H9 (cell line): ENCODE results near the gene ANKS1B. TPM values are rescaled to one million over a fixed set of nuclear protein-coding genes. Genes with fewer than 3 reads are reported as not detected.

Experiments
- DNase-seq: peaks from one replicate; pipeline ENCODE4 v3.0.0-alpha.2; 2017
- H2AFZ ChIP-seq: one replicate; pipeline ENCODE4 v1.6.1; 2013; ENCODE audit warnings: mild to moderate bottlenecking, low read length, control low read depth, moderate library complexity
- H2AK5ac ChIP-seq: 2 replicates; pipeline ENCODE4 v1.6.1; 2013; ENCODE audit warnings: low read length, control low read depth, mixed read lengths; ENCODE audit not compliant: insufficient read length
- H2BK120ac ChIP-seq: one replicate; pipeline ENCODE4 v1.6.1; 2013; ENCODE audit warnings: low read depth, mild to moderate bottlenecking, low read length, control low read depth, inconsistent platforms; ENCODE audit not compliant: poor library complexity, severe bottlenecking
- H2BK12ac ChIP-seq: 2 replicates; pipeline ENCODE4 v1.6.1; 2013; ENCODE audit warnings: low read length, control low read depth, mixed read lengths, low read depth; ENCODE audit not compliant: insufficient read length
- H2BK15ac ChIP-seq: 2 replicates; pipeline ENCODE4 v1.6.1; 2013; ENCODE audit warnings: low read depth, low read length, control low read depth
- H2BK20ac ChIP-seq: one replicate; pipeline ENCODE4 v1.6.1; 2013; ENCODE audit warnings: low read depth, mild to moderate bottlenecking, low read length, control low read depth, inconsistent platforms; ENCODE audit not compliant: poor library complexity, severe bottlenecking
- H2BK5ac ChIP-seq: 2 replicates; pipeline ENCODE4 v1.6.1; 2013; ENCODE audit warnings: low read length, control low read depth, mixed read lengths; ENCODE audit not compliant: insufficient read length
- H3K14ac ChIP-seq: 2 replicates; pipeline ENCODE4 v1.6.1; 2013; ENCODE audit warnings: low read length, control low read depth; ENCODE audit not compliant: insufficient read depth
- H3K18ac ChIP-seq: 2 replicates; pipeline ENCODE4 v1.6.1; 2013; ENCODE audit warnings: low read depth, mild to moderate bottlenecking, mixed read lengths, low read length, control low read depth; ENCODE audit not compliant: insufficient read length
- H3K23ac ChIP-seq: 2 replicates; pipeline ENCODE4 v1.6.1; 2013; ENCODE audit warnings: low read length, control low read depth, mixed read lengths, low read depth; ENCODE audit not compliant: insufficient read length
- H3K23me2 ChIP-seq: 2 replicates; pipeline ENCODE4 v1.6.1; 2013; ENCODE audit warnings: low read depth, mild to moderate bottlenecking, mixed read lengths, low read length, control low read depth; ENCODE audit not compliant: insufficient read length, poor library complexity, severe bottlenecking
- H3K27ac ChIP-seq: 2 replicates; pipeline ENCODE4 v1.5.1; 2013; ENCODE audit warnings: low read length, control low read depth, mixed read lengths, low read depth; ENCODE audit not compliant: insufficient read length
- H3K27me3 ChIP-seq: 2 replicates; pipeline ENCODE4 v1.6.1; 2013; ENCODE audit warnings: low read length, control low read depth, inconsistent platforms; ENCODE audit not compliant: insufficient read depth
- H3K4ac ChIP-seq: 2 replicates; pipeline ENCODE4 v1.6.1; 2013; ENCODE audit warnings: low read depth, mild to moderate bottlenecking, control low read depth, inconsistent platforms, low read length, moderate library complexity
- H3K4me1 ChIP-seq: 2 replicates; pipeline ENCODE4 v1.6.1; 2013; ENCODE audit warnings: low read length, control low read depth, inconsistent platforms; ENCODE audit not compliant: insufficient read depth
- H3K4me2 ChIP-seq: 2 replicates; pipeline ENCODE4 v1.6.1; 2013; ENCODE audit warnings: low read length, control low read depth, mixed read lengths; ENCODE audit not compliant: insufficient read length, insufficient read depth
- H3K56ac ChIP-seq: 2 replicates; pipeline ENCODE4 v1.6.1; 2013; ENCODE audit warnings: low read depth, mild to moderate bottlenecking, mixed read lengths, low read length, control low read depth; ENCODE audit not compliant: insufficient read length
- H3K79me1 ChIP-seq: 2 replicates; pipeline ENCODE4 v1.6.1; 2013; ENCODE audit warnings: low read depth, mild to moderate bottlenecking, moderate library complexity, low read length, control low read depth, inconsistent platforms; ENCODE audit not compliant: insufficient read depth, poor library complexity, severe bottlenecking
- H3K79me2 ChIP-seq: 2 replicates; pipeline ENCODE4 v1.6.1; 2013; ENCODE audit warnings: low read length, control low read depth, inconsistent platforms; ENCODE audit not compliant: insufficient read depth
- H3K9ac ChIP-seq: 2 replicates; pipeline ENCODE4 v1.6.1; 2013; ENCODE audit warnings: low read length, control low read depth, mixed read lengths; ENCODE audit not compliant: insufficient read length; ENCODE audit errors: extremely low read depth
- H3K9me3 ChIP-seq: one replicate; pipeline ENCODE4 v1.6.1; 2013; ENCODE audit warnings: low read depth, low read length, inconsistent platforms; ENCODE audit not compliant: control insufficient read depth
- H3T11ph ChIP-seq: one replicate; pipeline ENCODE4 v1.6.1; 2013; ENCODE audit warnings: mild to moderate bottlenecking, low read length, control low read depth, inconsistent platforms
- H4K20me1 ChIP-seq: one replicate; pipeline ENCODE4 v1.6.1; 2013; ENCODE audit not compliant: control insufficient read depth, insufficient read length, insufficient read depth
- H4K5ac ChIP-seq: 2 replicates; pipeline ENCODE4 v1.6.1; 2013; ENCODE audit warnings: low read depth, mild to moderate bottlenecking, mixed read lengths, low read length, control low read depth; ENCODE audit not compliant: insufficient read length
- H4K8ac ChIP-seq: replicated peaks from 2 replicates; pipeline ENCODE4 v1.6.1; 2013; ENCODE audit warnings: low read length, control low read depth, mixed read lengths, low read depth; ENCODE audit not compliant: insufficient read length
- H4K91ac ChIP-seq: 2 replicates; pipeline ENCODE4 v1.6.1; 2013; ENCODE audit warnings: low read depth, mild to moderate bottlenecking, moderate library complexity, mixed read lengths, low read length, control low read depth; ENCODE audit not compliant: insufficient read length
- H3K27ac Mint-ChIP-seq, 3 experiments: 2 replicates in 2 of 3; 3 replicates in 1 of 3; pipeline ENCODE4 v1.8.0; 2020 to 2021; ENCODE audit warnings: mixed read lengths in 3 of 3, mild to moderate bottlenecking in 1 of 3, moderate library complexity in 1 of 3
- H3K27me3 Mint-ChIP-seq: 2 replicates; pipeline ENCODE4 v1.8.0; 2021; ENCODE audit warnings: low read depth, mild to moderate bottlenecking, moderate library complexity, mixed read lengths
- H3K36me3 Mint-ChIP-seq, 3 experiments: 2 replicates in 2 of 3; 3 replicates in 1 of 3; pipeline ENCODE4 v1.8.0; 2020 to 2021; ENCODE audit warnings: low read depth in 3 of 3, mixed read lengths in 3 of 3; ENCODE audit not compliant: insufficient read depth in 1 of 3
- H3K4me1 Mint-ChIP-seq, 2 experiments: 2 replicates each; pipeline ENCODE4 v1.8.0; 2020; ENCODE audit warnings: mixed read lengths in 2 of 2
- H3K4me3 Mint-ChIP-seq, 2 experiments: 2 replicates in 1 of 2; 3 replicates in 1 of 2; pipeline ENCODE4 v1.8.0; 2020 to 2021; ENCODE audit warnings: mild to moderate bottlenecking in 2 of 2, mixed read lengths in 2 of 2, moderate library complexity in 1 of 2
- H3K9me3 Mint-ChIP-seq, 2 experiments: 2 replicates in 1 of 2; 3 replicates in 1 of 2; pipeline ENCODE4 v1.8.0; 2020; ENCODE audit warnings: mild to moderate bottlenecking in 2 of 2, mixed read lengths in 2 of 2, moderate library complexity in 1 of 2
- WGBS: extraction: QIAGEN DNeasy Blood & Tissue Kit; methylation state at CpG from one replicate; pipeline ENCODE4 v1.1.7; 2013; ENCODE audit warnings: missing lambda C conversion rate, low lambda C conversion rate, mixed read lengths; ENCODE audit not compliant: insufficient read length; ENCODE audit errors: extremely low coverage; 5-methylcytosine and 5-hydroxymethylcytosine counted together
- total RNA-seq: library from RNA; stranded (reverse); gene quantifications from 2 replicates; pipeline ENCODE4 v1.2.1, GENCODE V29; 2021
- TF ChIP-seq, protein P1 (sequence below): fragments of 200-600 bp; sonication (generic); conservative IDR thresholded peaks from 3 replicates; pipeline ENCODE4 v1.8.0; 2021; ENCODE audit warnings: antibody characterized with exemption, mild to moderate bottlenecking

ANKS1B gene
- total RNA-seq, 1 experiment from 2014 or later = 4.1 TPM

DNA sequence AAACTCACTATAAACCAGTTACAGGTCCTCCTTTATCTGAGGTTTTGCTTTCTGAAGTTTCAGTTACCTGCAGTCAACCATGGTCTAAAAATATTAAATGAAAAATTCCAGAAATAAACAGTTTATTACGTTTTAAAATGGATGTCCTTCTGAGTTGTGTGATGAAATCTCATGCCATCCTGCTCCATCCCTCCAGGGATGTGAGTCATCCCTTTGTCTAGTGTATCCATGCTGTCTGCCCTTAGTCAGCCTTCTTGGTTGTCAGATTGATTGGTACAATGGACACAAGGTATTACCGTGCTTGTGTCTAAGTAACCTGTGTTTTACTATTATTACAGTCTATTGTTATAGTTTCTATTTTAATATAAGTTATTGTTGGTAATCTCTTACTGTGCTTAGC is 1011.3 kb downstream of the ANKS1B start:
- Histone ChIP-seq H3K18ac (no peak overlapping the region), H2BK15ac (no peak overlapping the region), H3K4ac (no peak overlapping the region), H3K27ac (no peak overlapping the region), H2AK5ac (no peak overlapping the region), H3K4me1 (no peaks in the 10 kb centered on the region), H3K23ac (no peak overlapping the region), H3K9me3 (no peaks in the 10 kb centered on the region), H3K27me3 (no peaks in the 10 kb centered on the region), H2BK5ac (no peak overlapping the region), H3K79me1 (no peaks in the 10 kb centered on the region), H3K14ac (no peak overlapping the region), H2BK12ac (no peak overlapping the region), H2BK20ac (no peak overlapping the region), H4K8ac (no peak overlapping the region), H3T11ph (no peak overlapping the region), H3K79me2 (no peaks in the 10 kb centered on the region), H2AFZ (no peak overlapping the region), H4K20me1 (no peaks in the 10 kb centered on the region), H3K56ac (no peak overlapping the region), H3K9ac (no peak overlapping the region), H4K91ac (no peak overlapping the region), H3K4me2 (no peak overlapping the region), H2BK120ac (no peak overlapping the region), H3K23me2 (no peaks in the 10 kb centered on the region), H4K5ac (no peak overlapping the region)
- Mint-ChIP-seq H3K27ac (no peak overlapping the region), H3K4me1 (peaks cover 0 to under 1% of the 10 kb centered on the region in 2 experiments; a peak in 1 of 4 replicates), H3K4me3 (no peak overlapping the region), H3K27me3 (no peaks in the 10 kb centered on the region), H3K36me3 (no peaks in the 10 kb centered on the region), H3K9me3 (no peaks in the 10 kb centered on the region)
- TF ChIP-seq, protein P1, sequence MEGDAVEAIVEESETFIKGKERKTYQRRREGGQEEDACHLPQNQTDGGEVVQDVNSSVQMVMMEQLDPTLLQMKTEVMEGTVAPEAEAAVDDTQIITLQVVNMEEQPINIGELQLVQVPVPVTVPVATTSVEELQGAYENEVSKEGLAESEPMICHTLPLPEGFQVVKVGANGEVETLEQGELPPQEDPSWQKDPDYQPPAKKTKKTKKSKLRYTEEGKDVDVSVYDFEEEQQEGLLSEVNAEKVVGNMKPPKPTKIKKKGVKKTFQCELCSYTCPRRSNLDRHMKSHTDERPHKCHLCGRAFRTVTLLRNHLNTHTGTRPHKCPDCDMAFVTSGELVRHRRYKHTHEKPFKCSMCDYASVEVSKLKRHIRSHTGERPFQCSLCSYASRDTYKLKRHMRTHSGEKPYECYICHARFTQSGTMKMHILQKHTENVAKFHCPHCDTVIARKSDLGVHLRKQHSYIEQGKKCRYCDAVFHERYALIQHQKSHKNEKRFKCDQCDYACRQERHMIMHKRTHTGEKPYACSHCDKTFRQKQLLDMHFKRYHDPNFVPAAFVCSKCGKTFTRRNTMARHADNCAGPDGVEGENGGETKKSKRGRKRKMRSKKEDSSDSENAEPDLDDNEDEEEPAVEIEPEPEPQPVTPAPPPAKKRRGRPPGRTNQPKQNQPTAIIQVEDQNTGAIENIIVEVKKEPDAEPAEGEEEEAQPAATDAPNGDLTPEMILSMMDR = no peak
- no CpG with 5 or more reads among the region's 2 CpGs for WGBS
- DNase-seq = no peak
